NCI-H748 treated with DMSO at 0.1 percent for 48 hours (cell line): ENCODE results near the gene ZNF222.

ENCODE experiments used
- DNase-seq: peaks from one replicate; lab custom pipeline; 2025; lab: John Stamatoyannopoulos, UW

The ZNF222 gene

DNA sequence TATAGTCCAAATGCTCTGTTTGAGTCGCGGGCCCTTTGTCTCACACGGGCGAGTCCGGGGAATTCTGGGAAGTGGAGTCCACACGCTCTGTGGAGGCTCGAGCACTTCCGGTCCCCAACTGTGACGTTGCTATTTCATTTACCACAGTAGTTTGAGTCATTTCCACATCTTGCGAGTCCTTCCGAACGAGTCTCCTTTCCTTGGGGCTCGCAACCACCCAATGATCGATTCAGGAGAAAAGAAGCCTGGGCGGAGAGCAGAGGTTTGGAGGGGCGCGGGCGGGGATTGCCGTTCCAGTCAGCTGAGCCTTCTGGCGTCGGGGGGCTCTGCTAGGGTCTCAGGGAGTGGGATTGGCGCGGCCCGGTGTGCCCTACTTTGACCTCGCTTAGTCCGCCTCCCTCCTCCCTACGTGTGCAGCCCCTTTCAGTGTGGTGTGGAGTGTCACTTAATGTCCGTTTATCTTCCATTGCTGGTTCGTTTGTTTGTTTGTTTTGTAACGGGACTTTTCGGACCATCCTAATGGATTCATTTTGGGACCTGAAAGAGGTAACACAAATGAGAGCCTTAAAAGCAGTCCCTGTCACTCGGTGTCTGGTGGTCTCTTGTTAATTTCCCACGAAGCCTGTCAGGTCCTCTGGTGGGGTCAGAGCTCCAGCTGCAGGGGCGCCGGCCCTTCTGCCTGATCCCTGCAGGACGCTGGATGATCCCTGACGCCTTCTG, at the start of gene ZNF222:
ZNF222 (plus strand) TSS at position 163 of the 720 bp plus-strand sequence; CDS start at position 221, 58 bp downstream.
- peak; percentile 73 for DNase-seq

DNA sequence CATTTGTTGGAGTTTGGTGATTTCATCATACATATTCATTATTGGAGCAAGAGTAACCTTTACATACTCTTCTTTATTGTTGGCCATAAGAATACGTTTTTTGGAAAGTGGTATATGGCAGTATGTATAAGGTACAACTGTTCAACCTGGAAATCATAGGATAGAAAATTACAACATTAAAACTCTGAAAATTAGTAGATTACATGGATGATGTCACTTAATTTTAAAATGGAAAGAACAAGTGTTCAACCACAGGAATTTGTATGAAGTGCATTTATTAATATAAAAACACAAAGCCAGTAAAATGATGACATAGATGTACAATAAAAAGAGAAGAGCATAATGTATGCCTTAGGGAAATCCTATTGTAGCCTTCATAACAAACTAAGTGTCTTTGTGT, 48.4 kb upstream of the ZNF222 start:
- DNase-seq = no peak

DNA sequence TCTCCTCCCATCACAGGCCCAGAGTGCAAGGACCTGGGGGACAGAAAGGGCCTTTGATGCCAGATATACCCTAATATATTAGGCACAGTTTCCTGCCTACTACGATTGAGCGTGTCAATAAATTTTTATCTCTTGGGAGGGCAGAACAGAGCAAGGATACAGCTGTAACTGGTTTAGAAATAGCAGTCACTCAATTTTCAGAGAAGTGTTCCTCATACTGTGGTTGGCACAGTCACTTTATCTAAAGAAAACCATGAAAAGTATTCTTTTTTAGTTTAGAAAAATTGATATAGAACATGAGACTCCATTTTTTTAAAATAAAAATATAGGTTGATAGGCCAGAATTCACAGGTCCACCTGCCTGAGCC, 41.7 kb upstream of the ZNF222 start:
- no peak for DNase-seq

DNA sequence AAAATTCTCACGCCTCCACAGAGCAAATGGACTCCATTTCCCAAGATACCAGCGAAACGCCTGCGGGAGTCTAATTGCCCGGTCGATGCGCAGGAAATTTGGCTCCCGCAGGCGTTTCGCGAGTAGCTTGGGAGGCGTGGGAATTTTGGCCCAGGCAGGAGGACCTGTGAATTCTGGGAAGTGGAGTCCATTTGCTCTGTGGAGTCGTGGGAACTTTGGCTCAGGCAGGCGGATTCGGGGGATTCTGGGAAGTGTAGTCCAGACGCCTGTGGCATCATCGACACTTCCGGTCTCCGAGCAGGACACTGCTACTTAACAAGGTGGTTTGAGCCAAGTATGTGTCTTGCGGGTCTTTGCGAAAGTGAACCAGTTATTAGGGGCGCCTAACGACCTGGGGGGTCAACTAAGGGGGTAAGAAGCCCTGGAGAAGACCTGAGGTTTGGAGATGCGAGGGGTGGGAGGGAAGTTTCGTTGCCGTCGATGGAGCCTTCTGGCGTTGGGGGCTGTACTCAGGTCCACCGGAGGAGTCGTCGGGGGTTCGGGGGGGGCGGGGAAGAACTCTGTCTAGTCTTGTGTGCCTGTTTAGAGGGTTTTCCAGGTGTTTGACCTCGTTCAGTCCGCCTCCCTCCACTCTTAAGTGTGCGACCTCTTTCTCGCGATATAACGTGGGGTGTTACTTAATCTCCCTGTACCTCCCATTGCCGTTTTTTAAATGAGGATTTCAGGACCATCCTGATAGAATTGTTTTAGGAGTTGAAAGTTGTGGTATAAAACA, 41.1 kb upstream of the ZNF222 start, which contains the start of gene ZNF155:
ZNF155 (plus strand) TSS at position 277 of the 775 bp plus-strand sequence. CDS start 4,356 bp downstream, outside the sequence.
- DNase-seq = peak; percentile 97

DNA sequence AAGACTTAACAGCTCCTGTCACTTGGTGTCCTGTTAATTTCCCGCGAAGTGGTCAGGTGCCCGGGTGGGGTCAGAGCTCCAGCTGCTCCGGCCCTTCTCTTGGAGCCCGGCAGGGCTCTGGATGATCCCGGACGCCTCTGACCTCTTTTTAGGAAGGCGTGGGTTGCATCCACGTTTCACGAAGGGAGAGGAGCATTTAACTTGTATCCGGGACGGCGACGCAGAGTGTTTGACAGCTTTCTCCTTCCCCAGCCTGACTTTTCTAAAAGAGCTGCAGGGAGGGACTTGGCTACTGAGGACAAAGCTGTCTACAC, 40.5 kb upstream of the ZNF222 start:
- no peak for DNase-seq

DNA sequence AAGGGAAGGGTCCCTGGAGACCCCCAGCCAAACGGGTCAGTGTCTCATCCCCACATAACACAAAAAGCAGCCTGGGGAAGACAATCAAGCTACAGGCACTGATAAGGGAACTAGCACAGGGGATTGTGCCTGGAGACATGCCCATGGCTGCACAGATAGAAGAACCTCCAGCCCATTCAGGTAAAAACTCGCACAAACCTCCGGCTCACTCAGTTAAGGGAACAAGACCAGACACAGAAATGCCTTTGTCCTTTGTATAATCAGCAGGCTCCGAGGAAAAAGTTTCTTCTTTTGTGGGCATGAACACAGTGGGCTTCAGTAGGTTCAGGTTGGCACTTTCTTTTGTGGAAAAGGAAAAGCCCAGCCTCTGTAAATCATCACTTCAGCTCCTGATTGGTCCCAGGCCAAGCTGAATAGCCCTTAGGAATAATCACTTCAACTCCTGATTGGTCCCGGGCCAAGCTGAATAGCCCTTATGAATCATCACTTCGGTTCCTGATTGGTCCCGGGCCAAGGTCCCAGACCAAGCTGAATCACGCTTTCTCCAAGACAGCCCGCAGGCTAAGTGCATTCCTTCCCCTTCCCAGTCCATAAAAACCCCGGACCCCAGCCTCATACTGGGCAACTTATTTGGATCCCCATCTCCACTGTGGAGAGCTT, 27.4 kb upstream of the ZNF222 start:
- no peak for DNase-seq

DNA sequence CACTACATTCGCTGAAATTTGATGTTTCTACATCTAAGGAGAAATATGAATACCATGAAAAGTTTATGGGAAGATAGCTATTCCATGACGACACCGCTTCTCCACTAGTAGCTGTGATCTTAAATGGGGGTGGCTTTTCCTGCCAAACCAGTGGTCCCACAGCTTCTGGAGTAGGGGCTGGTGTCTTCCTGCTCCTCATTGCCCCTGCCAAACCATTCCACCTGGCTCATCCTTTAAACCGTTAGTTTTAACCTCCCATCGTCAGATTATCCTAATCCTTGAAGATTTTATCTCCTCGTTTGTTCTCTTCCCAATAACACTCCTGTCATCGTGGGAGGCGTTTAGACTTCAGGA, 23.0 kb upstream of the ZNF222 start:
- no peak for DNase-seq

DNA sequence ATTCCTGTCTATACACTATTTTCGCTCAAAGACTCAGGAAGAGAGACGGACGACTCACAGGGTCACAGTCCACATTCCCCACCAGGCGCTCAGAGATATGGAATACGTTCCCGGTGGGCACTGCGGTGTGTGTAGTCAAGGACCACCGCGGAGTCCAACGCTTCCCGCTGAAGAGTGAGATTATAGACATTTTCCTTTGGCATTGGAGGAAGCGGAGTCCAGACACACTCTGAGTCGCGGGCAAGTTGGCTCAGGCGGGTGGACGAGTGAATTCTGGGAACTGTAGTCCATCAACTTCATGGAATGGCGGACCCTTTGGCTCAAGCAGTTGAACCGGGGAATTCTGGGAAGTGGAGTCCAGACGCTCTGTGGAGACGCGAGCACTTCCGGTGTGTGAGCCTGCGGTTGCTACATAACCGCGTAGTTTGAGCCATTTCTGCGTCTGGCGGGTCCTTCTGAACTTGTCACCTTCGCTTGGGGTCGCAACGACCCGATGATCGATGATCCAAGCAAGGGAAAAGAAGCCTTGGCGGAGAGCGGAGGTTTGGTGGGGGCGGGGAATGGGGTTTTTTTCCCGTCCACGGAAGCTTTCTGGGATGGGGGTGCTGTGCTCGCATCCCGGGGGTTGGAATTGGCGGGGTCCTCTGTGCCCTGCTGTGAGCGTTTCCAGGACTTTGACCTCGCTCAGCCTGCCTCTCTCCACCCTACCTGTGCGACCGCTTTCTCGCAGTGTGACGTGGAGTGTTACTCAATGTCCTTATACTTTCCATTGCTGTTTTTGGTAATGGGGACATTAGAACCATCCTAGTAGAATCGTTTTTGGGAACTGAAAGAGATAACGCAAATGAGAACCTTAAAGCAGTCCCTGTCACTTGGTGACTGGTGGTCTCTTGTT, 22.4 kb upstream of the ZNF222 start, which contains the start of gene ZNF230:
ZNF230 (plus strand) TSS at position 392 of the 895 bp plus-strand sequence. CDS start 4,122 bp downstream, outside the sequence.
- peak; percentile 96 for DNase-seq

DNA sequence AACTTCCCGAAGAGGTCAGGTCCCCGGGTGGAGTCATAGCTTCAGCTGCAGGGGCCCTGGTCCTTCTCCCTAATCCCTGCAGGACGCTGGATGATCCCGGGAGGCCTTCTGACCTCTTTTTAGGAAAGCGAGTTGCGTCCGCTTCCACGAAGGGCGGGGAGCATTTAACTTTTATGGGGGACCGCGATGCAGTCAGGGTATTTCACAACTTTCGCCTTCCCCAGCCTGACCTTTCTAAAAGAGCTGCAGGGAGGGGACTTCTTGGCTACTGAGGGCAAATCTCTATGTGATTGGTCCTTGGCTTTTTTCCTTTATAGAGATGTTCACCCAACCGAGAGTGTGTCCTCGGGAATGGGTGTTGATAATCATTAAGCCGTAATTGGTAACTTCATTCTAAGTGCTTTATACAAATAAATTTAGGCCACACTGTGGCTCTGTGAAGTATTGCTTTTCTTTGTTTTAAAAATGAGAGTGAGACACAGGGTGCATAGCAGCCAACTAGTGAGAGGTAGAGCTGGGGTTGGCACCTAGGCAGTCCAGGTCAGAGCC, 21.6 kb upstream of the ZNF222 start:
- DNase-seq = peak; percentile 10

DNA sequence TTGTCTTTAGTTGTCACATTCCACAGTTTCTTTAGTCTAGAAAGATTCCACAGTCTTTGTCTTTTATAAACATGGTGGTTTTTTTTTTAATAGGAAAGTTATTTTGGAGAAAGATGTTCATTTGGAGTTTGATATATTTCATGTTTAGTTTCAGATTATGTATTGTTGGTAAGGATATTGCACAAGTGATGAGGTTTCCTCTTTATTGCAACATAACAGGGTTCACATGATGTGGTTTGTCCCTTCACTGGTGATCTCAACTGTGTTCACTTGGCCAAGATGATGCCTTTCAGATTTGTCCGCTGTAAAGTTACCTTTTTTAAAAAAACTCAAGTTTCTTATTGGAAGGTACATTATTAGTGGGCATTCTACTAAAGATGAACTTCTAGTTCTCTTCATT, 19.2 kb upstream of the ZNF222 start:
- DNase-seq = no peak

DNA sequence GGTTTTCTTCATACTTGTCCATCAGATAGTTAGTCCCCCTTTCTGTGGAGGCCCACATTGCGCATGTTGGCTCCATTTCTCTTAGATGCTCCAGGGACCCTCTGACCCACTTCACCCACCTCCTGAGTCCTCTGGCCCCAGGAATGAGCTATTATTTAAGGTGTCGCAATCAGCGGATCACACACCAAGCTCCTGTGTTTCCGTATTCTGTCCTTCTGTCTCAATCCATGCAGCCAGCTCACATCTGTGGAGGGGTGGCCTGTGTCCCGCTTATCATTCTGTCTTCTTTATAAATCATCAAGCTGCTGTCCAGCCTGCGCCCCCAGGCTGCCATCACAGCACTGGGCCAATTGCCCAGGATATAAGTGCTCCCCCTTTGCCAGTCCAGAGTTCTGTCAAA, 17.7 kb upstream of the ZNF222 start:
- no peak for DNase-seq

DNA sequence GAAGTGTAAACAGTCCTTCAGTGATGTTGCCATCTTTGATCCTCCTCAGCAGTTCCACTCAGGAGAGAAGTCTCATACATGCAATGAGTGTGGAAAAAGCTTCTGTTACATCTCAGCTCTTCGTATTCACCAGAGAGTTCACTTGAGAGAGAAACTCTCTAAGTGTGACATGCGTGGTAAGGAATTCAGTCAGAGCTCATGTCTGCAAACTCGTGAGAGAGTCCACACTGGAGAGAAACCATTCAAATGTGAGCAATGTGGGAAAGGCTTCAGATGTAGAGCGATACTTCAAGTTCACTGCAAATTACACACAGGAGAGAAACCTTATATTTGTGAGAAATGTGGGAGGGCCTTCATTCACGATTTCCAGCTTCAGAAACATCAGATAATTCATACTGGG, 14.7 kb upstream of the ZNF222 start:
- DNase-seq = no peak

DNA sequence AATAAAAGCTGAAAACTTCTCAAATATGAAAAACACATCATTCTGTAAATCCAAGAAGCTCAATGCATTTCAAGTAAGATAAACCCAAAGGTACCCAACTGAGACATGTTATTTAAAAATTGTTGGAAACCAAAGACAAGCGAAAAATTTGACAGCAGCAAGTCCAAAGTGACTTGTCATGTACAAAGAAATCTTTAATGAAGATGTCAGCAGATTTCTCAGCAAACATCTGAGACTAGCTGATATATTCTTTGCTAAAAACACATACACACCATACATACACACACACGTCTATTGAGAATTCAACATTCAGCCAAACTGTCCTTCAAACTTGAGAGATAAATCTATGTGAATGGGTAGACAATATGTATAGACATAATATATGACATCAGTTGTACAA, 5.7 kb upstream of the ZNF222 start:
- no peak for DNase-seq

DNA sequence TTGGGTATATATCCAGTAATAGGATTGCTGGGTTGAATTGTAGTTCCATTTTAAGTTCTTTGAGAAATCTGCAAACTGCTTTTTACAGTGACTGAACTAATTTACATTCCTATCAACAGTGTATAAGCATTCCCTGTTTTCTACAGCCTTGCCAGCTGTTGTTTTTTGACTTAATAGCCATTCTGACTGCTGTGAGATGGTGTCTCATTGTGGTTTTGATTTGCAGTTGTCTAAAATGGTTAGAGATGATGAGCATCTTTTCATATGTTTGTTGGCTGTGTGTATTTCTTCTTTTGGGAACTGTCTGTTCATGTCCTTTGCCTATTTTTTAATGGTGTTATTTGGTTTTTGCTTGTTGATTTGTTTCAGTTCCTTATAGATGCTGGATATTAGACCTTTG, 4.0 kb upstream of the ZNF222 start:
- no peak for DNase-seq

DNA sequence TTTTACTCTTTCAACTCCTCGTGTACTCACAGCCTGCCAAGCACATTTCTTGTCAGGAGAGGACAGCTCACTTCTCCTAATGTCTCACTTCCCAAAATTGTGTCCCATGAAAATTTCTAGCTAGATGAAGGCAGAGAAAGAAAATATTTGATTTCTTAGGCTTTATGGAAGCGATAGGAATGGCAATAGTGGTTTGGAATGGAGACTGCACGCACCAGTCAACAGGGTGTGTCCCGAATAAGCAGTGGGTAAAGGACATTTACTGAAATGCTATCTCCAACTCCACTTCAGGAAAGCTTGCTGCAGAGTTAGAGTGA, 321 bp upstream of the ZNF222 start:
- no peak for DNase-seq

DNA sequence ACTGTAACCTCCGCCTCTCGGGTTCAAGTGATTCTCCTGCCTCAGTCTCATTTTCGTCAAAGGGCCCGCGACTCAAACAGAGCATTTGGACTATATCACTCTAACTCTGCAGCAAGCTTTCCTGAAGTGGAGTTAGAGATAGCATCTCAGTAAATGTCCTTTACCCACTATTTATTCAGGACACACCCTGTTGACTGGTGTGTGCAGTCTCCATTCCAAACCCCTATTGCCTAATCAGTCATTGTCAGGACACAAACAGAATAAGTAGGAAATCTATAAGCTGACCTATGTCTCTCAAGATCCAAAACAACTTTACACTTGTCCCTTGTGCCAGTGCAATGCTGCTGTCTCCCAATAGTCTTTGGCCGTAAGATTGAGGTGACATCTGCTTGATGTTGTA, 1.4 kb downstream of the ZNF222 start:
- DNase-seq = no peak

DNA sequence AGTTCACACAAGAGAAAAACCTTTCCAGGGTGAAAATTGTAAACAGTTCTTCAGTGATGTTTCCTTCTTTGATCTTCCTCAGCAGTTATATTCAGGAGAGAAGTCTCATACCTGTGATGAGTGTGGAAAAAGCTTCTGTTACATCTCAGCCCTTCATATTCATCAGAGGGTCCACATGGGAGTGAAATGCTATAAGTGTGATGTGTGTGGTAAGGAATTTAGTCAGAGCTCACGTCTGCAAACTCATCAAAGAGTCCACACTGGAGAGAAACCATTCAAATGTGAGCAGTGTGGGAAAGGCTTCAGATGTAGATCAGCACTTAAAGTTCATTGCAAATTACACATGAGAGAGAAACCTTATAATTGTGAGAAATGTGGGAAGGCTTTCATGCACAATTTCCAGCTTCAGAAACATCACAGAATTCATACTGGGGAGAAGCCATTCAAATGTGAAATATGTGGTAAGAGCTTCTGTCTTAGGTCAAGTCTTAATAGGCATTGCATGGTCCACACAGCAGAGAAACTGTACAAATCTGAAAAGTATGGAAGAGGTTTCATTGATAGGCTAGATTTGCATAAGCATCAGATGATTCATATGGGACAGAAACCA, 6.9 kb downstream of the ZNF222 start:
- no peak for DNase-seq

DNA sequence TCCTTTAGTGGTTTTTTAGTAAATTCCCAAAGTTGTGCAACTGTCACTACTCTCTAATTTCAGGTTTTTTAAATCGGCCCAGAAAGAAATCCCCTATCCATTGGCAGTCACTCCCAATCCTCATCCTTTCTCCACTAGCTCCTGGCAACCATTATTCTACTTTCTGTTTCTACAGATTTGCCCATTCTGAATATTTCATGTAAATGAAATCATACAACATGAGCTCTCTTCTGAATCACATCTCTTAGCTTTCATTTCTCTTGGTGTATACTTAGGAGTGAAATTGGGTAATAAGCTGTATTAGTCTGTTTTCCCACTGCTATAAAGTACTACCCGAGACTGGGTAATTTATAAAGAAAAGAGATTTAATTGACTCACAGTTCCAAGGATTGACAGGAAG, 17.0 kb downstream of the ZNF222 start:
- no peak for DNase-seq

DNA sequence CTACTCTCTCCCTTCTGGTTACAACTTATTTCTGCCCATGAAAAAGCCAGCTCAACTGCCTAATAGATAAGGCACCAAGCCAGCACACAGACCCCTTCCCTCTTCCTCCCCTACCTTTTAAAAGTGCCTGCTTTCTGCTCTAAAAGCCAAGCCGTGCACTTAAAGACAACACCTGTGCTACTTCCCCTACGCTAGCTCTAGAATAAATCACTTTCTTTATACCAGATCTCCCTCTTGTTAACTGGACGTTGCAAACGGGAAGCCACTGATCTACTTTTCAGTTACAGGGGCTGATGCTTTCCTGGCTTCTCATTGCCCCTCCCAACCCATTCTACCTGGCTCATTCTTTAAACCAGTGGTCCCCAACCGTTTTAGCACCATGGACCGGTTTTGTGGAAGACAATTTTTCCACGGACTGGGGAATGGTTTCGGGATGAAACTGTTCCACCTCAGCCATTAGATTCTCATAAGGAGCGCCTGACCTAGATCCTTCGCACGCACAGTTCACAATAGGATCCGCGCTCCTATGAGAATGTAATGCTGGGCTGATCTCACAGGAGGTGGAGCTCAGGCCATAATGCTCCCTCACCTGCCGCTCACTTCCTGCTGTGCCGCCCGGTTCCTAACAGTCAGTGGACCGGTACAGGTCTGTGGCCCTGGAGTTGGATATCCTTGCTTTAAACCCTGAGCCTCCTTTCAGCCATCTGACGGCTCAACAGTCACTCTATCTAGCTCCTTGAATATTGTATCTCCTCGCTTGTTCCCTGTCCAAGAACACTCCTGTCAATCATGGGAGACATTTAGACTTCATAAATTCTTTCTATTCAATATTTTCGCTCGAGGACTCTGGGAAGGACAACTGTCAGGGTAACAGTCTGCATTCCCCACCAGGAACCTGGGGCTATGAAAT, 25.8 kb downstream of the ZNF222 start:
- peak; percentile 78 for DNase-seq

DNA sequence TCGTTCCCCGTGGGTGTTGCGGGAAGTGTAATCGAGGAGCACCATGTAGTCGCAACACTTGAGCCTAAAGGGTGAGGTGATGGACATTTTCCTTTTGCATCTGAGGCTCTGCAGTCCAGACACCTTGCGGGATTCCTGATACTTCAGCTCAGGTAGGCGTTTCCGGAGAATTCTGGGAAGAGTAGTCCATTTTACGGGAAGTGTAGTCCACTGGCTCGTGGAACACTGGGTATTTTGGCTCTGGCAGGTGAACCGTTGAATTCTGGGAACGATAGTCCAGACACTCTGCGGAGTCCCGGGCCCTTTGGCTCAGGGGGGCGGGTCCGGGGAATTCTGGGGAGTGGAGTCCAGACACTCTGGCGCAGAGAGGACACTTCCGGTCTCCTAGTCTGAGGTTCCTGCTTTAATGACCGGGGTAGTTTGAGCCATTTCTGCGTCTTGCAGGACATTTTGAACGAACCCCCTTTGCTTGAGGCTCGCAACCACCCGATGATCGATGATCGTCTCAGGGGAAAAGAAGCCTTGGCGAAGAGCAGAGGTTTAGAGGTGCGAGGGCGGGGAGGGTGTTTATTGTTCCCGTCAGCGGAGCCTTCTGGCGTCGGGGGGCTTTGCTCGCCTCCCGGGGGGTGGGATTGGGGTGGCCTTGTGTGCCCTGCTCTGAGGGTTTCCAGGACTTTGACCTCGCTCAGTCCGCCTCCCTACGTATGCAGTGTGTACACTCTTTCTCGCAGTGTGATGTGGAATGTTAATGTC, 26.6 kb downstream of the ZNF222 start, which contains the start of gene ZNF223:
ZNF223 (plus strand) TSS at position 387 of the 753 bp plus-strand sequence. CDS start 3,141 bp downstream, outside the sequence.
- DNase-seq = peak; percentile 98
